Skin of body (tissue), 2 donors: ENCODE measurements around the gene POU6F2. TPM values are rescaled to one million over a fixed set of nuclear protein-coding genes. Genes with fewer than 3 reads are reported as not detected.

ENCODE experiments used
- DNase-seq: peaks from one replicate; lab custom pipeline; 2025; lab: John Stamatoyannopoulos, UW
- total RNA-seq: library from RNA; depleted of rRNA; stranded (reverse); fragments of >200 nt; gene quantifications from one replicate; pipeline ENCODE4 v1.2.3, GENCODE V29; 2014

The POU6F2 gene
- total RNA-seq, 1 donor from 2014 or later, result 0.20 TPM

DNA sequence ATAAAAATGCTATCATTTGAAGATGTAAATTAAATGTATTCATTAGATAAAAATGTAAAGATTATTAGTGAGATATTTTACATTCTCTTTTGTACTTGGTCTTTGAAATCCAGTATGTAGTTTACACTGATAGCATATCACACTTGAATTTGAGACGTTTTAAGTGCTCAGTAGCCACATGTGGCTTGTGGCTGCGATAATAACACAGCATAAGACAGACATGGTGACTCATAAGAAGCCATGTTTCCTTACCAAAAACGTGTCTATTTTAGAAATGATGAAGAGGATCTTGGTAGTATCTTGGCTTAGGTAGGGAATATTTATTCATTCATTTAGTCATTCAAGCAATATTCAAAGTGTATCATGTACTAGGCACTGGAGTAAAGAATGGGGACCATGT lies 149.3 kb downstream of the POU6F2 start:
- DNase-seq, result no peak

DNA sequence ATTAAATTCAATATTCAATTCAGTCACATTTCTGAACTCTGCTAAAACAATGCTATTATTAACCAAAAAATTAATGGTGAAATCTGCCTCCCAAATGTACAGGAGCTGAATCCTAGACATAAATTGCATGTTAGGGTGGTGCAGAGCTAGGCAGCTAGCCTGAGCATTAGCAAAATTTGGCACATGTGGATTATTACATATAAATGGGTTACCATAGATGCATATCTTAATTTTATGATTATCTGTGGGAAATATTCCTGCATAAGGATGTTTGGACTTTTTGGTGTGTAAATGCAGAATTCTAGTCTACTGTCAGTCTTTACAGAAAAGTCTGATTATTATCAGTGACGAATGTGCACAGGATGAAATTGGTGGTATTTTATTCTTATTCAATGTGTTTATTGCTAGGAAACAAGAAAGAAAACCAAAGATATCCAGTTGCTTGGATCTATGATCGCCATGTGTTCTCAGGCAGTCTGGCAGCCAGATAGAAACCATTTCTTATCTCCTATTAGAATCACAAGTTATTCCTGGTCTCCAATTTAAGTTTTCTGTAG lies 150.7 kb downstream of the POU6F2 start:
- no peak for DNase-seq

DNA sequence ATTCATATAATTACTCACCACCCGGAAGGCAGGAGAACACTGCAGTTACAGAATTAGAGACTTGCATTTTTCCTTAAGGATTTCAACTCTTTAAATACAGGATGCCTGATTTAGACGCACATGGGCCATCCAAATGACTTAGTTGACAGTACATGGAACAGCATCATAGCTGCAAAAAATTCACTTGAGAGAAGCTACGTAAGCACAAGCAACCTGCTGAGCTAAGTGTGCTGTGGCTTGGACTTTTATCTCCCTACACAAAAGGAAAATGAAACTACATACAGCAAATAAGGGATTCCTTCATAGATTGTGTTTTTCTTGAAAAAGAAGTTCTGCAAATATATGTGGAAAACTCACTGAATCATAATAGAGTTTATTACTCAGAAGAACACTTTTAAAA lies 152.6 kb downstream of the POU6F2 start:
- DNase-seq, result no peak

DNA sequence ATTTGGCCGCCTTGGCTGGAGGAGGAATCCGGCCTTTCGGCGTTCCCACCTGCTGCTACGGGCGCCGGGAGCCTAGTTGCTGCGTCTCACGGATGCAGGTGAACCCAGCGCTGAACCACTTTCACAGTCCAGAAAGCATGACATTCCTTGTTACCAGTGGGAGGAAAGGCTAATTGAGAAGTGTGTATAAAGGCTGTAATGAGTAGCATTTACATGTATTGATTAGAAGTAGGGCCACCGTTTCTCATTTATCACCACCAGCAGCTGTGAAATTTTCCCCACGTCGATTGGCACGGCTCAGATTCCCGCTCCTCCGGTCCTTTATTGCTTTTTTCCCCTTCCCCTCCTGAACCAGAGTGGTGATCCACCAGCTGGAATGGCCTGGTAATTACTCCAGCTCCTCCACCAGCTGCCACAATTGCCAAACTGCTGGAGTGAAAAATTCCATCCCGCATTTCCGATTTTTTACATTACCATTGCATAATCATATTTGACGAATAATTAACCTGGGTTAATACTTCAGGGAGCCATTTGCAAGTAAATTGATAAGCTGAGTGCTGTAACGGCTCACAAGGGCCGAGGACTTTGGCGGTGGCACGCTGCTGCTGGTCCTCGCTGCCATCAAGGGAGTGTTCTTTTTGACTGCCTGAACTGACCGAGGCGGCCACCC lies 153.3 kb downstream of the POU6F2 start:
- no peak for DNase-seq

DNA sequence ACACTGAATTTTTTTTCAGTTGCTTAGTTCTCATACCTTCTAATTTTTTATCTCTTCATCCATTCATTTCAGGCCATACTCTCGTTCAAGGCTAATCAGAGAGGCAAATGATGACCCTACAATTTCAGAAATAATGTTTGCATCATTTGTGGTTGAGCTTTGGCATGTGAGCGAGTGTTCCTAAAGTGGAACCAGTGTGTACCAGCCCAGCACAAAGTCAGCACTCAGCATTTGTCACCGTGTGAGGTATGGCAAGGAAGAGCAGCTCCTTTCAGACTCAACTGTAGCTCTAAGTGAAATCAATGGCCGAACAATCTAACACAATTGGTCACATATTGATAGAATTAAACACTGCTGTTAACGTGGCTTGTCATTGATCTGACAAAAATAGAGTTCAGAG lies 154.6 kb downstream of the POU6F2 start:
- no peak for DNase-seq

DNA sequence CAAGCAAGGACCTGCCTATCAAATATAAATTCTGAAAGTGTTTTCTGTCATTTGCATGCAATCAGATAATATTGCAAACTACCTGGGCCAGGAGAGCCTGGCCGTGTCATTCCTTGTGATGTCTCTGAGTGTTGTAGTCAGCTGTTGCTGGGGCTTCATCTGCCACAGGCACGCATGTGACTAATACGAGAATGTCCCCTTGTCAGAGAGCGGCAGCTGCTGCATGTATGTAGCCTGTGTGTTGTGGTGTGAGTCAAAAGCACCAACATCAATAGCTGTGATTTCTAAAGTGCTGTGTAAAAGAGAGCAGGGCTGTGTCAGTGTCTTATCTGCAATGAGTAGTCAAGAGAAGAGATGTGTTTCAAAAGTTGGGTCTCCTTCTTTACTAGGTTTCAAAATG lies 155.4 kb downstream of the POU6F2 start:
- no peak for DNase-seq

DNA sequence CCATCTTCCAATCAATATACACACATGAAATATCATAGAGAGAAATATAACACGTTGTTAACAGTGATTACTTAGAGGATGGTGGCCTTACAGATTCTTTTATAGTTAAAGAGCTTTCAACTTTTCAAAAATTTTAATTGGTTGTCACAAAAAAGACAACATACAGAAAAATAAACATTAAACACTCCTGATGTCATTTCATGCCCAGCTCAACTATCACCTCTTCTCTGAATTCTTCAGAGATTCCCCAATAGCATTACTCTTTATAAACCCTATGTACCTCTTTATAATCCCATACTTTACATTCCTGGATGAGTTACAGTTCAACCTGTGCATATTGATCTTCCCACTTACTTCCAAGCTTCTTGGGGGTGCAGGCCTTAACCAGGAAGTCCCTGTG lies 159.8 kb downstream of the POU6F2 start:
- no peak for DNase-seq

DNA sequence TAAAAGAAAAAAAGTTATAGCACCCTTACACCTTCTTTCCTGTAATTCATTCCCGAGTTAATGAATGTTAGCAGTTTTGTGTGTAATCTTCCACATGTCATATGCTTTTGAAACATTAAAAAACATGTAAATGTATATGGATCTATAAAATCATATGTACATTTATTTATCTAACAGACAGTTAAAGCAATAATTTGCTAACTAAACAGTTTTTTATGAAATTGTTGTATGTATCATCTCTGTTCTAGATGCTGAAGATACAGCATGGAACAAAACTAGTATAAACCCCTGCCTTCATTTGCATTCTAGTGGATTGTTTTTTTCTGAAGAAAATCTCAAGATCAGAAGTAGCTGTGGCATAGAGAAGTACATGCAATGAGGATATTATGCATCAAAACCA lies 165.0 kb downstream of the POU6F2 start:
- no peak for DNase-seq

DNA sequence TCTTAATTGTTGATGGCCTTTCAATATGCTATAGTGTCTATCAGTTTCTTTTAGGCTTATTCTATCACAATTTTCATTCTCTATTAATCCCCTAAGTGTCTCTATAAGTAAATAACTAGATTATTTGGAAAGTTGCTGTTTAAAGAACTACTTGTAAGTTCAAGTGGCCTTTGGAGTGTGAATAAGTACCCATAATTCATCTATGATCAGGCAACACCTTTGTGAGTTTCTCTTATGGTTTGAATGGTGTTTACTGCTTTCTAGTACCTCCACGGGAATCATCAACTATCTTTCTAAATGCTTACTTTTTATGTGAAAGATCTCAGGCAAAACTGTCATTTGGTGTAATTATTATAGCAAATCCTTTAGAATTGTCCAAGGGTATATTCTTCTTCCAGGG lies 166.7 kb downstream of the POU6F2 start:
- no peak for DNase-seq

DNA sequence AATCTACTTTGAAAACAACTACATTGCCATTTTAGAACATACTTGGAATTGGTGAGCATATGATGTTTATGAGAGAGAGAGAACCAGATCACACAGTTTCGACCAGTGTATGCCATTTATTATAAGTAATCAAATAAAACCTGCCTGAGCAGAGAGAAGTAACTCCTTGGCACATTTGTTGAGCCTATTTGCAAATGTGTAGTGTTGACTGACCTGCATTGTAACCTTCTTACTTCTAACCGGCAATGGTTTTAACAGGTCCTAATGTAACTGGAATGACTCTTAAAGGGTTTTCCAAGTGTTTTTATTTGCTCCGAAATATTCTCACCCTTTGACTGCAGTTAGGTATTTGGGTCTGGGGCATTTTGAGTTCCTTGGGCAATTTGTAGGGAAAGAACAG lies 167.6 kb downstream of the POU6F2 start:
- no peak for DNase-seq

DNA sequence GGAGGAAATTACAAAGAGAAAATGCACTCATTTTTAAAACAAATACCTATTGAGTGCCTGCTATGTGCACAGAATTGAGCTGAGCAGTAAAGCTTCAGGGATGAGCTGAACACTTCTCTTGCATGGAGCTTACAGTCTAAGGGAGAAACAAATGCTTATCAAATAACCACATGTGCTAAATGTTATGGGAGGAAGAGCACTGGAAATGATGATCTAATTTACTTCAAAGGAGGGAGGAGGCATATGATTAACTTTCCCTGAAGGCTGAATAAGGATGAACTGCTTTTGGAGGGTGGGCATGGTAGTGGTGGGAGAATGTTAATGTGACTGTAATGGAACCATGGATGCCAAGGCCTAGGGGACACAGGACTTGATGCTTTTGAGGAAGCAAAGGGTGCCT lies 168.2 kb downstream of the POU6F2 start:
- DNase-seq, result no peak

DNA sequence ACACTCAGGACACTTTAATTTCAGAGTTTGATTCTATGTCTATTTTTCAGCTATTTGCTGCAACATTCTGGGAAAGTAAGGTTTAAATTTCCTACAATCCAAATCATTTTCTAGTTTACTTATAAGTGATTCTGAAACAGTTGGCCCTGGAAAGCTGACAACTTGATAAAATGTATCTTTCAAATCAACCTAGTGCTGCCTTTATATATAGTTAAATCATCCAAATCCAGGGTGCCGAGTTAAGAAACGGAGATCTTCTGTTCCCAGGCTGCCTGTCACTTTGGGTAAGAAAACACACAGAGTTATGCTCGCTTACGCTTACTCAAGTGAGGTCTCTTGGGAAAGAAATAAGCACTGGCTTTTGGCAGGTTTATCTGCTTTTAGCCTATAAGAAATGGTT lies 175.0 kb downstream of the POU6F2 start:
- no peak for DNase-seq

DNA sequence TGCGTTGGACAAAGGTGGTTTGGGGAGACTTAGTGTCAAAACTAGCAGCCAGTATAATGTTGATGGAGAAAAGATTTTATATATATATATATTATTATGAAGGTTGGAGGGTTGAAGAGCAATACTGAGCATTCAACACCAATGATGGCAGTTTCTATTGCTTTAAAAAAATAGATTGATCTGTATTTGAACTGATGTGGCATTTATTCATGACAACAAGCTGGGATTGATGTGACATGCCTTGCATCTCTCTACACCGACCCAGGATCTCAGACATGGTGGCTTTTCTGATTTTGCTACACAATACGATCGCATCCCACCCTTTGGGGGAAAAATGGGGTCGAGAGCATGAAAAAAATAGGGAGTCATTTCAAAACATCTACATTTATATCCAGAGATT lies 175.4 kb downstream of the POU6F2 start:
- DNase-seq, result no peak

DNA sequence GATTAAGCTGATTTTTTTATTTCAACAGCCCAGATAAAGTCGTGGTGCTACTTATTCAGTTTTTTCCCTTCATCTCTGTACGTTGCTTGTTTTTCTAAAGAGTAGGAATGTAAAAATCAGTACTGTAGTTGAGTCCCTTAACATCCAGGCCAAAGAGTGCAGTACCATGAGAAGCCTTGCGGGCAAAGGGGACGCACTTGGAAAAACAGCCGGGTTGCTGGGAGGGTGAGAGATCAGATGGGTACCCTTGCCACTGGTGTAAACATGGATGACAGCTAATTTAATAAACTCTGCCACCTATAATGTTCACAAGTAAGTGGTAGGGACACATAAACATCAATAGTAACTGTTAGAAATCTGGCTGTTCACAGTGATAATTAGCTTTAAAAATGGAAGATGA lies 175.9 kb downstream of the POU6F2 start:
- no peak for DNase-seq

DNA sequence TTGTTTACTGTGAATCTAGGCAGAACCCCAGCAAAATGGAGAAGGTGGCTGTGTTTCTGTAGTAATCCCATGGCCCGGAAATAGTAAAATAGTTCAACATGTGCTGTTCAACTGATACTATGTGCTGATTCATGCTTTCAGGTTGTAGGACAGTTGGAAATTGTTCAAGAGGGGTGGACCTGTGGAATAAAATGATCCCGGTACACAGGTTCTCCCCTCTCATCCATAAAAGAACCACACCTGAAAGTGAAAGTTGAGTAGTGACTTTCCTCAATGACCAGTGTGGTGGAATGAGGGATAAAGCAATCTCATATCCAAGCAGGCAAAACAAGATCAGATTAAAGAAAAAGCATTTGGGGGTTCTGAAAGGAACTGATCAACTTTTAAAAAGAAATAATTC lies 177.1 kb downstream of the POU6F2 start:
- DNase-seq, result no peak

DNA sequence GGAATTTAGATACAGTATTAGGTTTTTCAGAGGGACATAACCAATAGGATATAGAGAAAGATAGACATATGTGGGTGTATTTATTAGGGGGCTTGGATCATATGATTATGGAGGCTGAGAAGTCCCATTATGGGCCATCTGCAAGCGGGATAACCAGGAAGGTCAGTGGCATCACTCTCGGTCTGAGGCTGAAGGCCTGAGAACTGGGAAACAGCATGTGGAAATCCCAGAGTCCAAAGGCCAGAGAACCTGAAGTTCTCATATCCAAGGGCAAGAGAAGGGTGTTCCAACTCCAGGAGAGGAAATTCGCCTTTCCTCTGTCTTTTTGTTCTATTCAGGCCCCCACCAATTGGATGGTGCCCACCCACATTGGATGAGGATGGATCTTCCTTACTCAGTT lies 180.7 kb downstream of the POU6F2 start:
- DNase-seq, result no peak

DNA sequence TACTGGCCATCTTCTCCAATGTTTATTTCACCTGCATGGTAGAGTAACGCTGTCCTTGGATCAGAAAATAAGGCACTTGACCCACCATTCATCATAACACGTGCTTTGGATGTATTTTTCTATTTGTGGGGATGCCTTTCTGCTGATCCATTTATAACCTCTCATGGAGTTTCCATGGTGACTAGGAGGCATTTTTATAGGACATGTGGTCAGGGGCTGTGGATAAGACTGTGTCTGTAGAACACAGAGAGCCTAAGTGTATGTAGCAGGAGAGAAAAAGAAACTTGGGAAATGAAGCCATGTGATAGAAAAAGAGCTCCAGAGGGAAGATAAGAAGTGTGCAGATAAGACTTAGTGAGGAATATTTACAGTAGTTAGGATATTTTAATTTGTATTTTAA lies 184.2 kb downstream of the POU6F2 start:
- DNase-seq, result no peak

DNA sequence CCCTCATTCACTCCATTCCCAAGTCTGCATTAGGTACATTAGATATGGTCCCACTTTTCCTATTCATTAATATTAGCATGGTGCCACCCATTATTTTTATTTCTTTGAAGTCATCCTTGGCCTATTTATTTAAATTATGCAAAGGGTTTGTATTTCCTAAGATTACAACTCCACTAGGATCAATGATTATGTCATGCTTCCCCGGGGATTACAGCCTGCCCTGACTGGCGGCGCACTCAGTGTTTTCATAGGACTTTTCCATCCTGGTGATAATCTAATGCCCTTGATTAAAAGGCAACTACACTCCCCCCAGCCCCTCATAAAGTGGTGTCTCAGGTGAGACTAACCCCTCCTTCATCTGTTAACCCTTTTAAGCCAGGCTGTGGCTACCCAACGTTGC lies 187.2 kb downstream of the POU6F2 start:
- DNase-seq, result no peak

DNA sequence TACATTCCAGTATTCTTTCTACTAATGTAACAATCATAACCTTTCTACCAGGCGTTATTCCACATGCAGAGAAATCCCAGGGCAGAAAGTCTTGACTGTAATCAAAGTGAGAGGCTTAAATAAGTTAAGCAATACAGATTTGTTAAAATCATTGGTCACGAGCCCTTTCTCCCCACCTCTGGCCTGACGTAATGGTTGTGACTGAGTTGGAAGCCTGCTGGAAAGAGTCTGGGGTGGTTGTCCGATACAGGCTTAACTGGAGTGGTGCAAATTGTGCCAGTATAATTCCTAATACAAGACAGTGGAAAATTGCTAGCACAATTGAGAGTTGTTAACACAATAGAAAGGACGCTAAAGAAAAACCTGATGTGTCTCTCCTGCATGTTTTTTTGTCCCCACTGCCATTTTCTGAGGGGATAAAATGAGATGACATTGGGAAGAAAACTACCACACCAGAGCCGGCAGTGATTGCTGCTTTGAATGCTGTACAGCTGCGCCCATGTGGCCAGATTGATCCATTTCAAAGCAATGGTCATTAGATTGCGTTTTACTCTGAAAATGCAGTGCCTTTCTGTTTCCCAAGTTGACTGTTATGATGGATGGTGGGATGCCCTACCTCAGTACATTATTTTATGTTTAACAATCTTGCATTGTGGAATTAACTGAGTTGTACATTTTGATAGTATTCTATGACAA lies 190.8 kb downstream of the POU6F2 start:
- no peak for DNase-seq

DNA sequence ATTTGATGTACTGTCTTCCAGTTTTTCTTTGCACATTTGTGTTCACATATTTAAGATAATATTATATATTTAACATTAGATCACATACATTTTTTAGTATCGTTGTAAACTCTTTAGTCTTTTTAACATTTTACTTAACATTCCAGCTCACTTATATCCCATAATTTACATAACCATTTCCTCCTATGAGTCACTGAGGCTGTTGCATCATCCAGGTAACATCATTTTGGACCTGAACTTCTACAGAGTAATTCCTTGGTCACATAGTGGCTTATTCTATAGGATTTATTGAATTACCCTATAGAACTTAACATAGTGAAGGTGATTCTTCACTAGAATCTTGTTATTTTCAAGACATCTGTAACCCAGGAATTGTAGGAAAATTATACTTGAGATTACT lies 194.4 kb downstream of the POU6F2 start:
- no peak for DNase-seq

DNA sequence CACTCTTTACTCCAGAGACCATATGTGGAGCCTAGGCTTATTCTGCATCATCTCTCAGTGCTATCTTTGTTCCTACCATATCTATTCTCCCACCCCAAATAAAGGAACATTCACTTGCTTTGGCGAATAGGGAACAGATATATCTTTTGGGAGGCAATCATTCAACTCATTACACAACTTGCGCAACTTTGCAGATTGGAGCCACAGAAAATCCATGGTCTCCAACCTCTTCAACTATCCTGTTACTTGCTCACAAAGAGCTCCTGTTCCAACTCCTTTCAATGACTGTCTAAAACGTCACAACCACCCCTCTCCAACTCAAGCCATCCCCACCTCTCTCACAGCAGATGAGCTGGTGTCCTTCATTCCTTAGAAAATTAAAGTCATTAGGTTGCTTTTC lies 203.7 kb downstream of the POU6F2 start:
- no peak for DNase-seq

DNA sequence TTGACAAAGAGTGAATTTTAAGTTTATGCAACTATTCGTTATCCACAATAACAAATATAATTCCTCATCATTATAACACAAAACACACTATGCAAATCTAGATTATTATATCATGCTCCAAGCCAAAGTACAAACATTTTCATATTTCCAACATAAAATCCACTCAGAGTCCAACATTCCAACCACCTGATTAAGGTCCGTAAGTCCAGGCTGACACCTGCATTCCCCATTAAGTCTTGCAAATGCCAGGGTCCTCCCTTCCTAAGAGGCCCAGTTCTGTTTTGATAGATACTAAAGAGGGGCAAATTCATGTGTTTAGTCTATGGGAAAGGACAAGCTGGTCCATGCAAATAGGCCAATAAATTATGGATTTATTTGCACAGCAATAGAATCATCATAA lies 206.1 kb downstream of the POU6F2 start:
- no peak for DNase-seq

DNA sequence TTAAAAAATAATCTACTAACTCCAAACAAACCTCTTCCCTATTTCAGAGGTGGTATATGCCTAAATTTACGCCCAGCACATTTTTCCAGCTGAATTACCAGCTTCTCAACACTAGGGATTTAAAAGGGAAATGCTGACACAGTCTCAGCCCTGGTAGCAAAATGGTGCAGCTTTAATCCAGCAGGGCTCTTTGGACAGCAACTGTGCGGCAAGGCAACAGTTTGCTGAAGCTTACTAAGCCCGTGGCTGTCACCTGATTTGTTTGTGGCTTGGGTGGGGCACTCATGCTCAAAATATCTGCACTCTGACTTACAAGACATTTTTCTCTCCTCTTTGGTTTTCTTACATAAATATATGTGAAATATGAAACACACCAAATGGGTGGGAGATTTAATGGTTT lies 206.7 kb downstream of the POU6F2 start:
- DNase-seq, result no peak
